NCI-H2171 (cell line): ENCODE data around the gene DCUN1D5.
"Not testable (repeated sequence)": the region's sequence is repeated elsewhere in the genome, so short reads cannot be mapped to it uniquely, and the experiment has no call there.

Source experiments
- DNase-seq: peaks from one replicate; lab custom pipeline; 2025; lab: John Stamatoyannopoulos, UW

Gene DCUN1D5

GRCh38 chr11:103055221-103055890, 36.6 kb downstream of the DCUN1D5 start:
- no peak for DNase-seq

- DNase-seq = no peak
Observed at GRCh38 chr11:103053997-103054396, 38.0 kb downstream of the DCUN1D5 start.

GRCh38 chr11:103051981-103052380, 40.0 kb downstream of the DCUN1D5 start:
- no peak for DNase-seq

- DNase-seq = no peak
Observed at GRCh38 chr11:103051151-103051801, 40.7 kb downstream of the DCUN1D5 start.

GRCh38 chr11:103050351-103050750, 41.6 kb downstream of the DCUN1D5 start:
- DNase-seq = no peak

GRCh38 chr11:103047837-103048236, 44.1 kb downstream of the DCUN1D5 start:
- DNase-seq = no peak

GRCh38 chr11:103043826-103044678, 47.9 kb downstream of the DCUN1D5 start:
- DNase-seq = no peak

- no peak for DNase-seq
Observed at GRCh38 chr11:103042161-103042560, 49.8 kb downstream of the DCUN1D5 start.

- no peak for DNase-seq
Observed at GRCh38 chr11:103035791-103036434, 56.0 kb downstream of the DCUN1D5 start.

GRCh38 chr11:103035216-103035615, 56.7 kb downstream of the DCUN1D5 start:
- no peak for DNase-seq

- no peak for DNase-seq
Observed at GRCh38 chr11:103031834-103032233, 60.1 kb downstream of the DCUN1D5 start.

GRCh38 chr11:103029401-103029800, 62.6 kb downstream of the DCUN1D5 start:
- no peak for DNase-seq

- not testable (repeated sequence) for DNase-seq
Observed at GRCh38 chr11:103028304-103029020, 63.5 kb downstream of the DCUN1D5 start.

- DNase-seq = no peak
Observed at GRCh38 chr11:103024086-103024485, 67.9 kb downstream of the DCUN1D5 start.

- DNase-seq = no peak
Observed at GRCh38 chr11:103016031-103016430, 75.9 kb downstream of the DCUN1D5 start.

GRCh38 chr11:103013421-103013820, 78.5 kb downstream of the DCUN1D5 start:
- DNase-seq = no peak
